Activated CD4-positive, alpha-beta T cell treated with anti-CD3 and anti-CD28 coated beads for 24 hours (primary cell): ENCODE data around the gene ASAP2.

ENCODE experiments used
- DNase-seq, 2 donors: peaks; one replicate each; pipeline ENCODE4 v3.0.0-alpha.2; 2020; ENCODE audit warnings: low read depth in 2 of 2

The ASAP2 gene

DNA sequence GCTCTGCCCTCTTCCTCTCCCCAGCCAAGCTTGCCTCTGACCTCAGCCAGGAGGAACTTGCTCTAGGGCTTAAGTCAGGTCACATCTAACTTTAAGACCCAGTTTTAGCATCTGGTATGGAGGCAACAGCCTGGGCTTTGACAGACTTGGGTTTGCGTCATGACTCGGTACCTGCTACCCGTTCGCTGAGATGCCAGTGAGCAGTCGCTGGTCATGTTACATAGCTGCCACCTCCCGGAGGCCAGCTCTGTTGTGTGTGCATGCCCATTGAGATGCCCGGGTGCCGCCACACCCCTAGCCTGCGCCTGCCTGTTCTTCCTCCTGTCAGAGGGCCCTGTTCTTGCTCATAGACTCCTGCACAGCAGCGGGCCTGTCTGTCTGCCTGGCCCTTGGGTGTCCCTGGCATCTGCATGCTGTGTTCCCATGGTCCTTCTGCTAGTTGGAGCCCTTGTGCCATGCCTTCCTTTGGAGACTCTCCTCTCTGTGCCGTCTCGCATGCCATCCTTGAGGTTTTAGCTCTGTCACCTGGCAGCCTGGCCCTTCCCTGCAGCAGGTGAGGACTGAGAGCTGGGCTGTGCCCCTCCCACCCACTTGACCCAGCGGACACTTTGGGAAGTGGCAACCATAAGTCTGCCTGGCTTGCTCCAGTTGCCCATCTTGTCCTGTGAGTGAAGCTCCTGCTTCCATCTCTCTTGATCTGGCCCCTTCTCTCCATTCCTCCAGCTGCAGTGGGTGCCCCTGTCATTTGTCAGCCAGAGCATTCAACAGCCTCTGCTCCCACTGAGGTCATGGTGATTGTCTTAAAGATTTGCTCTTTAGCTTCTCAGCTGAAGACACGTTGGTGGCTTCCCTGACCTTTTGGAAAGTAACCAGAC, 24.9 kb downstream of the ASAP2 start:
- no peak for DNase-seq

DNA sequence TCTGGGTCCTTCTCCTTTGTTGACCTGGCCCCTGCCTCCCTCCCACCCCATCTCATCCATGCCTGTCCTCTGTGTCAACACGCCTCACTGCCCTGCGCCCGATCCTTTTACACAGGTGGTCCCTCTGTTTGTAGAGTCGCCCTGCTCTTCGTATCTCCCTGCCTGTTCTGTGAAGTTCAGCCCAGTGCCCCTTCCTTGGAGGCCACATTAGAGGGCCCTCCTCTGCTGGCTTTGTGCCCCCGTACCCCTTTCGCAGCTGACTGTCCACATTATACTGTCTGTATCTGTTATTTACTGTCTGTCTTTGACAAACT, 25.5 kb downstream of the ASAP2 start:
- no peak for DNase-seq

DNA sequence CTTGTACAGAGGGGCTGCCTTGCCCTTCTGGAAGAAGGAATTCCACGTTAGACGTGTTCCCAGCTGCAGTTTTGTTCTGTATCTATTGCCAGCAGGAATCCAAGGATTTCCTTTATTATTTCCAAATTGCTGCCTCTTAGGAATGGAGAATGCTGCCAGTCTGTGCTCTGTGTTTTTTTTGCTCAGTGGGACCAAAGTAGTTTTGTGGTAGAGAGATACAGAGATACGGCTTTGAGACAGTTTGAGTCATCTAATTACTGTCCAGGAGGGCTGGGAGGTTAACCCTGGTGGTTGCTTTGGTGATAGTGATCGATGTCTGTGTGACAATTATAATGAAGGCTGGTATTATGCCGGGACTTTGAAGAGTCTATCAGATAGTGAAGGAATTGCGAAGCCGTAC, 26.3 kb downstream of the ASAP2 start:
- DNase-seq, result no peak

DNA sequence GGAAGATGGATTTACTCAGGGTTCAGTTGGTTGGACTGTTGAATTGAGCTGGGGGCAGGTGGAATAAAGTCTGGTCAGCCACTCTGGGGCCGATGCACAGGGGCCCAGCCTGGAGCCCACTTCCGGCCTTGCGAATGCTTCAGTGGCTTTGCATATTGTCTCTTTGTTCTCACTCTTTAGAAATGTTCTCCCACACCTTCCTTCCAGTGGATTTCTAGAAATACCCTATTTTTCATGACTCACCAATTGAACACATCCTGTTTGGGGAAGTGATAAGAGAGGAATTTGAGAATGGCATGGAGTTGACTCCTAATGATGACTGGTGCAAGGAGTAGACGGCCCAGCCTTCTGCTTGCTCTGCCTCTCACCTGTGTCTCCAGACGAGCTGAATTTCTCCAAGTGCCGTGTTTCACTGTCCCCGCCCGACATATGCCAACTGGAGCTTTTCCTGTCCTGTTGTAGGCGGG, 28.1 kb downstream of the ASAP2 start:
- no peak for DNase-seq

DNA sequence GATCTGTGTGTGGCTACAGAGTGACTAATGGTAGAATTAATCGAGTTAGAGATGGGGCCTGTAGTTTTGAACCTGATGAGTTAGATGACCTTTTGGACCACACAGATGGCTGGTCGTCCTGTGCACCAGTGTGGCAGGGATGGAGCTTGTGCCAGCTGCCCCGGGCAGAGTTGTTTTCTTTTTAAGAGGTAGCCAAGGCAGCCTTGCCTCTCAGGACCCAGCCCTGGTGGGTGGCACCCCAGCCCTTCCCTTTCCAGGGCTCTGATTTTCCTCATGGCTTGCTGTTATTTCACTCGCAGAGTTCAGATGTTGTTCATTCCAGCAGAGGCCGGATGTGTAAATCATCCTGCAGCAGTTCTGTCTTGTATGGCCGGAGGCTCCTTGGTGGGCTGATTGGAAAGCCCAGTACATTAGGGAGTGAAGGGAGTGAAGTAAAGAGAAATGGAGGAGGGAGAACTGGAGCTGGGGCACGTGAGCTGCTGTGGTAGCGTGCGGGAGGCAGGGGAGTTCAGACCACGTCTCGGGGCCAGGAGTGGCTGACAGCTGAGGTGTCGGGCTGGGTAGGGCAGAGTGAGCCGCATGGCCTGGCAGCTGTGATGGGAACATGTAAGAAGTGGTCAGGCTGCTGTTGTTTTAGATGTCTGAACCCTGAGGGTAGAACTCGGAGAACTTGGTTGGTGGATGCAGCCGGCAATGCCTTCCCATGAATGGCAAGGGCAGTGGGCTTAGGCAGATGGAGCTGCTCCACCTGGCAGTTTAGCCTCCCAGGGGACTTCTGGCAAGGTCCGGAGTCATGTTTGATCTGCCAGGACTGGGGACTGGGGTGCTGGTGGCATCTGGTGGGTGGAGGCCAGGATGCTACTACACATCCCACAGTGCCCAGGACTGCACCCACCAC, 28.8 kb downstream of the ASAP2 start:
- DNase-seq, result no peak

DNA sequence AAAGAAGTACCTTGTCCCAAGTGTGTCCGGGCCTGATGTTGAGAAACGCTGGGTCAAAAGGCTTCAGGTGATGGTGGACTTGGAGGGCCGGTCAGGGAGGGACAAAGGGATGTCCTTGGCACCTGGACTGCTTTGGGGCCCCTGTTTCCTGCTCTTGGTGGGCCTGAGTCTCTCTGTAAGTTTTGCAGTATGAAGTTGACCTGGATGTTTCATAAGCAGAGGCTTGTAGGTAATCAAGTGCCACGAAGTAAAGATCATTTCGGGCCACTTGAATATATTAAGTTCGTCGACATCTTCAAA, 29.4 kb downstream of the ASAP2 start:
- DNase-seq, result no peak

DNA sequence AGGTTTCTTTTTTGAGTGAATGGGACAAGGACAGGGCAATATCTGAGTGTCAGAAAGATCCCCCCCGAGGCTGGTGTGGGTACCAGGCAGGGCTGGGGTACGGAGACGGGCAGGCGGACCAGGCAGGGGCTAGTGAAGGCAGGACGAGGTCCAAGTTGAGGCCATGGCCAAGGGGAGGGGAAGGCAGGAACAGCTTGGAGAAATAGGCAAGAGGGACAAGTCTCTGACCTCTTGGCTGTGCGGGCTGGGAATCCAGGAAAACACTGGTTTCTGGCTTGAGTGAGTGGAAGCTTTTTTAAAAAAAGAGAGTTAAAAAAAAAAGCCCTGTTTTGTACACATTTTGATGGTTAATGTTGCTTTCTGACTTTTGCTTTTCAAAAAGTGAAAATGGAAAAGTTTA, 30.3 kb downstream of the ASAP2 start:
- no peak for DNase-seq

DNA sequence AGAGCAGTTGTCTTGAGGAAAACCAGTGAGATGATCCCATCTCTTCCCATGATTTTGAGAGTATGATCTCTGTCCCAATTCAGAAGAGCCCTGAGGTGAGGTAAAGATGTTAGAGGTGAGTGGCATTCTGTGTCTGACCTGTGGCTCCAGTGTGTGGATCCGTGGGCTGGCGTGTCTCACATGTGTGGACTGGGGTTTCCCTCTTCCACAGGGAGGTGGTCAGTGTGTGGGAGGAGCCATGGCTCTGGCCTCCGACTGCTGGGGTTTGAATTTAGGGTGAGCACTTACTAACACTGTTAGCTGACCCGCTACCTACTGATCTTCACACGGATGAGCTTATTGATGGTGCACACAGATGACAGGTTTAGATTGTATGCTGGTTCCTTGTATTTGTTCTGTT, 31.2 kb downstream of the ASAP2 start:
- DNase-seq, result no peak

DNA sequence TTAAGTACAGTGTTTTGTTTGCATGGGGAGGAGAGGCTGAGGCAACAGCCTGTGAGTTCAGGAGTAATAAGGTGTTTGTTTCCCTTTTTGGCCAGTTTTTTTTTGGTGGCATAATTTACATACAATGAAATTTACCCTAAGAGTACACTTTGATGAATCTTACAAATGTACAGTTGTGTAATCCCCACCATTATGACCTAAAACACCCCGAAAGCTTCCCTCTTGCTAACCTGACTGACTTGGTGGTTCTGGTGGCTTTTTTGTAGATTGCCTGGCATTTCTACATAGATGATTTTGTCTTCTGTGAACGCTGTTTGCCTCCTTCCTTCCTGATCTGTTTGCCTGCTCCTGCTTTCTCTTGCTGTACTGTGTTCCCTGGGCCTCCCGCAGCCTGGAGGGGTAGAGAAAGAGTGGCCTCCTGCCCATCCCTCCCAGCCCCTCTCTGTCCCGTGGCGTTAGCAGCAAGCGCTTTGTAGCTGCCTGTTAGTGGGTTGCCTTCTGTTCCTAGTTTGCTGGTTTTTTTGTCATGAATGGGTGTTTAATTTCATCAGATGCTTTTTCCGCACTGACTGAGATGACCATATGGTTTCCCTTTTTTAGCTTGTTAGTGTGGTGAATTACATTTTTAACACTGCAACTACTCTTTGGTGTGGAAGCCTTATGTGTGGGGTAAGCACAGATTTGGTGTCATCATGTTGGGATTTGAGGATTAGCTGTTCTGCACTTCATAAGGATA, 32.1 kb downstream of the ASAP2 start:
- no peak for DNase-seq

DNA sequence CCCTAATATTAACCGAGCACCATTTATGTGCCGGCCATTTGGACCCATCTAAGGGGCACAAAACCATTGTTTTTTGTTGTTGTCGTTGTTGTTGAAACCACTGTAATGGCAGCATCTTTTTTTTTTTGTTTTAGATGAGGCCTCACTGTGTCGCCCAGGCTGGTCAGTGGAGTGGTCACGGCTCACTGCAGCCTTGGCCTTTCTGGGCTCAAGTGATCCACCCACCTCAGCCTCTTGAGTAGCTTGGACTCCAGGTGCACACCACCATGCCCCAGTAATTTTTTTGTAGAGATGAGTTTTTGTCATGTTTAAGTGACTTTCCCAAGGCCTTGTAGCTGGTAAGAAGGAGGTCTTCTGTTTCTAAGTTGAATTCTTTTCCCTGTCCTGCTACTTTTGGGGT, 33.0 kb downstream of the ASAP2 start:
- DNase-seq, result no peak

DNA sequence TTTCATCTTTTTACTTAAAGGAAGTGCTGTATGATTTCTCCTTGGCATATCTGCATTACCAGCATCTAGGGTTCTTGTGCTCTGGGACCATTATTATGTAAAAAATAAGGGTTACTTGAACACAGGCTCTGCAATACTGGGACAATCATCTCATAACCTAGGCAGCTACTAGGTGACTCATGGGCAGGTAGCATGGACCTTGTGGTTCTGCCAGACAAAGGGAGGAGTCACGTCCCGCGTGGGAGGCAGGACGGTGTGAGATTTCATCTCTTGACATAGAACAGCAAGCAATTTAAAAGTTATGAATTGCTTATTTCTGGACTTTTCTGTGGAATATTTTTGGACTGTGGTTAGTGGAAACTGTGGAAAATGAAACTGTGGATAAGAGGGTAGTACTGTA, 34.1 kb downstream of the ASAP2 start:
- no peak for DNase-seq

DNA sequence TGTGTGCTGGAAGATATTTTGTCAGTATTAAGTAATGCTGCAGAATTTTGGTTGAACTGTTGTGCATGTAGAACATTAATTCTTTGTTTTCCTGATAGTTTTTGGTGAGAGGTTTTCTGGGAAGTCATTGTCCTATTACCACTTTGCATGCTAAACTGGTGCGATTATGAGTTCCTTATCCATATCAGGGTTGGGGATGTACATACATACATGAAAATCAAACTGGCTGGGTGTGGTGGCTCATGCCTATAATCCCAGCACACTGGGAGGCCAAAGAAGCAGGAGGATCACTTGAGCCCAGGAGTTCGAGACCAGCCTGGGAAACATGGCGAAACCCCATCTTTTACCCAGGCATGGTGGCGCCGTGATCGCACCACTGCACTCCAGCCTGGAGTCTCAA, 34.6 kb downstream of the ASAP2 start:
- no peak for DNase-seq

DNA sequence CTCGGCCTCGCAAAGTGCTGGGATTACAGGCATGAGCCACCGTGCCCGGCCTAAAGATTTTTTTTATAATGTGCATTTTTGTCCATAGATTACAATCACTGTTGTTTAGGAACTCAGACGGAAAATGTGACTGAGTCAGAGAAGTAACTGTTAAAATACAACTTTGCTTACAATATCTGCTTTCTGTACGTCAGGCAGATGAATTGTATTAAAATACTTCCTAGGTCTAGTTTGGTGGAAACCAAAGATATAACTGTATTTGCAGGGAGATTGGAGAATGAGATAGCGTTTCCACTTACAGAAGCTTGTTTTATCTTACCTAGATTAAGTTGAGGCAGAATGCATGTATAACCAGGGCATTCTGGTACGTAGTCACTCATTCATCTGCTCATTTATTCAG, 36.7 kb downstream of the ASAP2 start:
- no peak for DNase-seq

DNA sequence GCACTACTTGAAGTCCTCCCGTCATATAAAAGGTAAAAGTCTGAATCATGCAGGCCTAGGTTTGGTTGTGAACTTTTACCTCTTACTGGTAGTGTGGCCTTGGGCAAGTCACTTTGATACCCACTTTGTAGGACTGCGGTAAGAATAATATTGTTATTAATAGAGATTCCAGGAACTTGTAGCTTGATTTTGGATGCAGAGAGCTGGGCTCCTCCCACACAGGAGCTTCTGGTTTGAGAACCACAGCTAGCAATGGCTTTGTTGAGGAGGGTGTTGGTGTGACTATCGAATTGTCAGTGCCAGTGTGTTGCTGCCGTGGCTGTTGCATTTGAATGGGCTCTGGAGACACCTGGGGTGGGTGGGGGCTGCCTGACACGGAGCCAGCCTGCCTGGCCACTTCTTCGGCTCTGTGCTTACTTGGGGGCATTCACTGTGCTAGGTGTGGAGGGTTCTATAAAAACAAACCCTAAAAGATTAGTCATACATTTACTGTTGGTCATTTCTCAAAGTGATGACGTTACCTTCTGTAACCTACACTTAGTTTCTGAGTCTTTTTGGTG, 38.5 kb downstream of the ASAP2 start:
- no peak for DNase-seq

DNA sequence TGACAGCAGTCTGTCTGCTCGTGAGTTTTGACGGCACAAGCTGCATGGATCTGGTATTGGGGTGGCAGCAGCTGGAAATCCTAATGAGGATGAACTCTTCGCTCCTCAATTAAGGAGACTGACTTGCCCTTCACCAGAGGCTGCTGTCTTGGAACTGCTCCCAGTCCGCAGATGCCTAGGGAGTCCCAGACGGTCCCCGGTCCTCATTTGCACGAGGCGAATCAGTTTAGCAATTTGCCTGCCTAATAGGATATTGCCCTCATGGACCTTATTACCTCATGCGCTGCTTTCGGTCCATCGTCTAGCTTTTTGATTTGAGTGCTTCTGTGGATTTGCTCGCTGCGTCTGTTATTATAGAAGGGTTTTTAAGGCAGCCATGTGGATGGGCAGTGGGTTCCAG, 40.6 kb downstream of the ASAP2 start:
- DNase-seq, result no peak

DNA sequence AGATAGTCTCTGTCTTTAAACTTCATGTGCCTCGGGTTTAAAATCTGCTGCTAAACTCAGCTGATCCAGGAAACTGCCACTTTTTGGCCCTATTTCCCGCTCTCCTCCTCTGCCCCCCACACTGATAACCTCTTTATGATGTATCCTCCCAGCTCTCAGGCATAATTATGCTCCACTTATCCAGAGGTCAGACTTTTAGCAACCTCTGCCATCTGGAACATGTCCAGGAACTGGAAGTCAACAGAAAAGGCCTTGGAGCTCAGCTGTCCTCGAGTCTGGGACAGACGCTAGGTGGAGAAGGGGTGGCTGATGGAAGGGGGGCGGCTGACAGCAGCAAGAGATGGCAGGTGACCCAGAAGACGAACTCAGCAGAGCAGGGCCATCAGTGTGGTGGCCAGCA, 41.2 kb downstream of the ASAP2 start:
- DNase-seq, result no peak

DNA sequence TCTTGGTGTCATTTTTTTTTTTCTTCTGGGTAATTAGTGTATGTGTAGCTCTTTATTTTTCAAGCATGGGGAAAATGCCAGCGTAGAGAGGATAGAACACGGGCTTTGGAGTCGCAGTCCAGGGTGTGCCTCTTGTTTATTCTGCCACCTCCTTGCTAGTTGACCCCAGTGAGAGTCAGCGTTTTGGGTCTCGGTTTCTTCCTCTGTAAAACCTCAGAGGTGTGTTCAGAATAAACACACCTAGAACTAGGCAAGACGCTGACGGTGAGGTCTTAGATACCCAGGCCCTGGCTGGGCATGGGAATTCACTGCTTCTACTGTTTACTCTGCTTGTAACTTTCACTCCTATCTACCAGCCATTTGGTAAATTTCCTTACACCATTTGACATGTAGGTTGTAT, 41.8 kb downstream of the ASAP2 start:
- DNase-seq, result no peak

DNA sequence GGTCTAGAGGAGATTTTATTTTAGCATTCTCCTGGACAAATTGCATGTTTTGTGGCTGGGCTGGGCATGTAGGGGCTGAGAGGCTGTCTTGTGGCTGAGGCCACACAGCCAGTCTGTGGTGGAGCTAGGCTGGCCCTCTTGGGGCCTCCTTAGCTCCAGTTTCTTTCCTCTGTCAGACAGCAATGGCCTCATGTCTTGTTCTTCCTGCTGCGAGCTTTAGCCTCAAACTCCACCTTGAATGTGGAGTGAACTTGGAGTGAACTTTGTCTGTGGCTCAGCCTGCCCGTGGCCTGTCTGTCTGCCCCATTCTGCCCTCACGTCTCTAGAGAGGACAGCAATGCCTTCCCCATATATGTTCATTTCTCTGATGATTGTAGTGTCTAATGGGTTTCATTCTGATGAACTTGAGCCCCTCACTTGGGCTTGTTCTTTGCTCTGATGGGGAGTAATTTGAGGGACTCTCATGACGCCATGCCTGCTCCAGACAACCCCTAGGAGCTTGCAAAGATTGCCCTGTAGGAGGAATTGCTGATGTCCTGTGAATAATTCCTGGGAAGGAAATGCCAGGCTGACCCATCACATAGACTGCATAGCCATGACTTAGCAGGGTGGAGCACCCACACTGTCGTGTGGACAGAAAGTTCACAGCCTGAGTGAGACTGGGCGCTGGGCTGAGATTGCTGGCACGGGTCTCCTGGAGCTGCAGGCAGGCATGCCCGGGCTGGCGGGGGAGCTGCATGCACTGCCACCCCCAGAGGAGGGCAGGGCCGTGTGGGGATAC, 42.6 kb downstream of the ASAP2 start:
- no peak for DNase-seq

DNA sequence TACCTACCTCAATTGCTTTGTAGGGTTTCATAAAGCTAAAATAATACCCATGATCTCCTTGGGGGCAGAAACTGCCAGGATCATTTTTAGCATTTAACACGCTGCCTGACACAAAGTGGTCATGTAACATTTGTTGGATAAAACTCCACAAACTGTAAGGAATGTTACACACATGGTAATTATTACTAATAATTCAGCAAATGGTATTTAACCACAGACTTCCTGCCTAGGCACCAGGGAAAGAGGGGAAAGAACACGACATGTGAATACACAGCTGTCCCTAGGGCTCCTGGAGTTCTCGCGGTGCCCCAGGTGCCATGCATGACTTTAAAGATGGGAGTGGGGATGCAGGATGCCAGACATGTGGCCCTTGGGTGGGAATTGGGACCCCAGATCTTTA, 43.5 kb downstream of the ASAP2 start:
- DNase-seq, result no peak

DNA sequence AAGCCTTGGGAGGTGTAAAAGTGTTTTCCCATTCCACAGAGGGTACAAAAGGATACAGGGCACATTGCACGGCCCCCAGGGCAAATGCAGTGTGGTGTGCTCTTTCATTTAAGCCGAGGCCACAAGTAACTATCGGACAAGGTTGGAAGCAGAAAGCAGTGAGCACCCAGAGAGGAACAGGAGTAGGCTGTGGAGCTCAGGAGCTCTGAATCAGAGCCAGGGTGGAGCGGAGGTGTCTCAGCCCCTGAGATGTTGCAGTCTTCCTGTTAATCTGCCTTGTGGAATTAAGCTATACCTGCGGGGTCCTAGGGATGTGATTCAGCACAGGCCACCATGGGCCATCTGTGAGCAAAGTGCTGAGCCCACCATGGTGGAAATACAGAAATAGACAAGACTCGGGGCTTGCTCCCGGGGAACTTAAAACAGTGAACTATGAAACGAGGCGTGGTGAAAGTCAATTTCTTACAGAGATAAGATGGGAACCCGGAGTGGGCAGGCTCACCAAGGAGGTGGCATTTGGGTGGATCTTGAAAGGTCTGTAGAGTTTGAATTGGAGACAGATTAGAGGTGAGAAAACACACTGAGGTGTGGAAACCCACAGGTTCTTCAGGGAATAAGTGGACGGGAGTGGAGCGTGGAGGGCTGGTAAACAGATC, 44.0 kb downstream of the ASAP2 start:
- DNase-seq, result no peak
